CD14-positive monocyte (primary cell): ENCODE data around the gene FMNL3. TPM values are rescaled to one million over a fixed set of nuclear protein-coding genes. Genes with fewer than 3 reads are reported as not detected.

Experiments used
- DNase-seq, 3 donors: peaks; one replicate each; pipeline ENCODE4 v3.0.0-alpha.2; 2011 to 2022
- H2AFZ ChIP-seq: 2 replicates; pipeline ENCODE4 v1.6.0; 2012; ENCODE audit warnings: mild to moderate bottlenecking, low read depth, low read length, inconsistent platforms; ENCODE audit not compliant: insufficient read depth, poor library complexity, severe bottlenecking
- H3K27ac ChIP-seq, 2 donors: 1 replicate in 1 of 2; 2 replicates in 1 of 2; pipeline ENCODE4 v1.5.1; 2012 to 2013; ENCODE audit warnings: low read length in 2 of 2, control low read depth in 1 of 2, inconsistent platforms in 1 of 2, low read depth in 1 of 2, mild to moderate bottlenecking in 1 of 2
- H3K27me3 ChIP-seq, 2 donors: one replicate each; pipeline versions ENCODE4 v1.6.0 to v1.6.1; 2011 to 2013; ENCODE audit warnings: low read length in 2 of 2; ENCODE audit not compliant: control insufficient read depth in 2 of 2, insufficient read depth in 2 of 2
- H3K36me3 ChIP-seq, 2 donors: replicated peaks in 1 of 2; 1 replicate in 1 of 2; 2 replicates in 1 of 2; pipeline versions ENCODE4 v1.5.1 to v1.6.1; 2012 to 2013; ENCODE audit warnings: low read length in 2 of 2, control low read depth in 1 of 2, inconsistent platforms in 1 of 2, mild to moderate bottlenecking in 1 of 2; ENCODE audit not compliant: insufficient read depth in 2 of 2, control insufficient read depth in 1 of 2
- H3K4me1 ChIP-seq, 2 donors: 1 replicate in 1 of 2; 2 replicates in 1 of 2; pipeline versions ENCODE4 v1.5.1 to v1.6.1; 2012 to 2013; ENCODE audit warnings: low read length in 2 of 2, control low read depth in 1 of 2, inconsistent platforms in 1 of 2, mild to moderate bottlenecking in 1 of 2, moderate library complexity in 1 of 2; ENCODE audit not compliant: insufficient read depth in 2 of 2, control insufficient read depth in 1 of 2
- H3K4me2 ChIP-seq: replicated peaks from 2 replicates; pipeline ENCODE3; 2012; ENCODE audit warnings: low read length, moderate library complexity, mild to moderate bottlenecking; ENCODE audit not compliant: poor library complexity, severe bottlenecking; ENCODE audit errors: extremely low read depth
- H3K4me3 ChIP-seq, 3 experiments: fragments of 200-600 bp in 1 of 3; sonication (generic) in 1 of 3; replicated peaks in 1 of 3; 1 replicate in 2 of 3; 2 replicates in 1 of 3; pipeline ENCODE4 v1.5.1; 2011 to 2013; ENCODE audit warnings: low read length in 3 of 3, mild to moderate bottlenecking in 3 of 3, control low read depth in 2 of 3, low read depth in 2 of 3, inconsistent platforms in 1 of 3, moderate library complexity in 1 of 3
- H3K79me2 ChIP-seq: 2 replicates; pipeline ENCODE4 v1.6.0; 2012; ENCODE audit warnings: mild to moderate bottlenecking, control low read depth, inconsistent platforms, low read length, moderate library complexity; ENCODE audit not compliant: insufficient read depth
- H3K9ac ChIP-seq: 2 replicates; pipeline ENCODE4 v1.6.0; 2017; ENCODE audit warnings: low read length, mild to moderate bottlenecking; ENCODE audit not compliant: insufficient read depth, poor library complexity, severe bottlenecking
- H3K9me3 ChIP-seq, 2 donors: replicated peaks in 1 of 2; 1 replicate in 1 of 2; 2 replicates in 1 of 2; pipeline versions ENCODE4 v1.5.1 to v1.6.1; 2012 to 2013; ENCODE audit warnings: low read length in 2 of 2, control low read depth in 1 of 2; ENCODE audit not compliant: control insufficient read depth in 1 of 2, insufficient read depth in 1 of 2
- H4K20me1 ChIP-seq: 2 replicates; pipeline ENCODE4 v1.6.0; 2012; ENCODE audit warnings: mild to moderate bottlenecking, low read length, control low read depth, moderate library complexity; ENCODE audit not compliant: insufficient read depth
- H3K27ac Mint-ChIP-seq, 7 donors: one replicate each; pipeline ENCODE4 v1.8.0; 2020; ENCODE audit warnings: mild to moderate bottlenecking in 7 of 7, mixed read lengths in 7 of 7, moderate library complexity in 6 of 7, inconsistent platforms in 2 of 7
- H3K27me3 Mint-ChIP-seq, 3 donors: one replicate each; pipeline ENCODE4 v1.8.0; 2021 to 2022; ENCODE audit warnings: low read depth in 3 of 3, mild to moderate bottlenecking in 3 of 3, mixed read lengths in 3 of 3, moderate library complexity in 3 of 3, inconsistent platforms in 1 of 3
- H3K36me3 Mint-ChIP-seq, 2 donors: one replicate each; pipeline ENCODE4 v1.8.0; 2020; ENCODE audit warnings: mixed read lengths in 2 of 2, inconsistent platforms in 1 of 2, mild to moderate bottlenecking in 1 of 2
- H3K4me1 Mint-ChIP-seq: one replicate; pipeline ENCODE4 v1.8.0; 2020; ENCODE audit warnings: mild to moderate bottlenecking, mixed read lengths
- H3K4me3 Mint-ChIP-seq, 2 donors: one replicate each; pipeline ENCODE4 v1.8.0; 2020; ENCODE audit warnings: mild to moderate bottlenecking in 2 of 2, mixed read lengths in 2 of 2, moderate library complexity in 1 of 2
- H3K9me3 Mint-ChIP-seq, 7 donors: one replicate each; pipeline ENCODE4 v1.8.0; 2020 to 2022; ENCODE audit warnings: mixed read lengths in 7 of 7, mild to moderate bottlenecking in 6 of 7, moderate library complexity in 6 of 7, inconsistent platforms in 2 of 7
- WGBS: methylation state at CpG from one replicate; pipeline ENCODE4 v1.1.5; 2013; ENCODE audit warnings: missing lambda C conversion rate; ENCODE audit not compliant: insufficient coverage; 5-methylcytosine and 5-hydroxymethylcytosine counted together
- intact Hi-C, 2 donors: fragments of 100-400 bp; cut with micrococcal nuclease; formaldehyde crosslinking; loops; one replicate each; pipeline versions ENCODE4 v1.15.0 to v1.15.1; 2023
- polyA plus RNA-seq, 3 donors: library from polyadenylated mRNA; depleted of rRNA in 1 of 3; unstranded in 2 of 3; stranded (reverse) in 1 of 3; fragments of 300-500 nt in 2 of 3; fragments of >200 nt in 1 of 3; fragmentation: Illumina TruSeq in 2 of 3; gene quantifications; 1 replicate in 2 of 3; 2 replicates in 1 of 3; pipeline ENCODE4 v1.2.3, GENCODE V29; 2012 to 2021
- TF ChIP-seq, protein P1 (sequence below): fragments of 200-600 bp; IDR thresholded peaks from one replicate; pipeline ENCODE4 v1.8.0; 2022; ENCODE audit warnings: antibody characterized with exemption, mild to moderate bottlenecking

FMNL3 gene
- polyA plus RNA-seq, 3 donors = 1.5 to 5.4 (median 1.7) TPM

DNA sequence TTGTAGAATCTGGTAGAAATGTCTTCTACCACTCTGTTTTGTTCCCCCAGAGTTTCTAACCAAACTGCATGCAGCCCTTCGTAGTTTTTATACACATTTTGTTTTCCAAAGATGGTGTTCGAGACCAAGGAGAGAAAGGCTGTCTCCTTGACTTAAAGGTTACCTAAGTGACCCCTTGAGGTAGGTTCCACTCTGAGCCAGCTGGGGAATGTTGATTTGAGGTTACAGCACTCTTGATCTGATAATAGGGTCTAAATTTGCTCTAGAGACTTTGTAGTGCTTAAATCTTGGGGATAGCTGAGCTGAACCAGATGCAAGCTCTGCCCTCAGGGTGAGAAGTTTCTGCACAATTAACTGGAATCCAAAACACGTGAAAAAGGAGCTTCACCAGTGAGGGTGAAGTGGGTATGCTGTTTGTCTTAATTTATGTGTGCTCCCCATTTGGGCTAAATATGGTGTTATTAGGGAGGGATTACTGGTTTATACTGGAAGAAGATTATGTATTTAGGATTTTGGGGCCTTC is 37.2 kb upstream of the FMNL3 start:
- peaks cover 78% of the 10 kb centered on the region for H4K20me1 ChIP-seq
- no peak for DNase-seq
- 83% methylated on average over 2 of the region's 3 CpGs for WGBS
- Mint-ChIP-seq H3K36me3 (peaks cover 15 to 24% of the 10 kb centered on the region in 2 donors), H3K4me3 (no peak overlapping the region), H3K27ac (peak overlapping the region in 5 of 7 donors; percentile 2 to 73 (median 11)), H3K4me1 (peaks cover 36% of the 10 kb centered on the region), H3K27me3 (no peaks in the 10 kb centered on the region), H3K9me3 (peaks cover 0 to 2% (median 0%) of the 10 kb centered on the region in 7 donors)
- intact Hi-C loops = loop anchor here in 1 of 2 donors (5.0 kb wide), 1 partner anchor 37 kb away; the partner anchor contains the start of gene FMNL3
- peak overlapping the region in 1 of 2 donors; percentile 62 for H3K27ac ChIP-seq
- TF ChIP-seq, protein P1, sequence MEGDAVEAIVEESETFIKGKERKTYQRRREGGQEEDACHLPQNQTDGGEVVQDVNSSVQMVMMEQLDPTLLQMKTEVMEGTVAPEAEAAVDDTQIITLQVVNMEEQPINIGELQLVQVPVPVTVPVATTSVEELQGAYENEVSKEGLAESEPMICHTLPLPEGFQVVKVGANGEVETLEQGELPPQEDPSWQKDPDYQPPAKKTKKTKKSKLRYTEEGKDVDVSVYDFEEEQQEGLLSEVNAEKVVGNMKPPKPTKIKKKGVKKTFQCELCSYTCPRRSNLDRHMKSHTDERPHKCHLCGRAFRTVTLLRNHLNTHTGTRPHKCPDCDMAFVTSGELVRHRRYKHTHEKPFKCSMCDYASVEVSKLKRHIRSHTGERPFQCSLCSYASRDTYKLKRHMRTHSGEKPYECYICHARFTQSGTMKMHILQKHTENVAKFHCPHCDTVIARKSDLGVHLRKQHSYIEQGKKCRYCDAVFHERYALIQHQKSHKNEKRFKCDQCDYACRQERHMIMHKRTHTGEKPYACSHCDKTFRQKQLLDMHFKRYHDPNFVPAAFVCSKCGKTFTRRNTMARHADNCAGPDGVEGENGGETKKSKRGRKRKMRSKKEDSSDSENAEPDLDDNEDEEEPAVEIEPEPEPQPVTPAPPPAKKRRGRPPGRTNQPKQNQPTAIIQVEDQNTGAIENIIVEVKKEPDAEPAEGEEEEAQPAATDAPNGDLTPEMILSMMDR = no peak
- H3K4me2 ChIP-seq = no peak overlapping the region
- H3K4me3 ChIP-seq = no peak overlapping the region
- peaks cover 24 to 42% of the 10 kb centered on the region in 2 donors for H3K4me1 ChIP-seq
- no peak overlapping the region for H2AFZ ChIP-seq
- H3K36me3 ChIP-seq = peaks cover 15 to 25% of the 10 kb centered on the region in 2 donors
- H3K27me3 ChIP-seq = no peaks in the 10 kb centered on the region
- H3K9ac ChIP-seq = no peak overlapping the region
- peaks cover 78% of the 10 kb centered on the region for H3K79me2 ChIP-seq
- no peaks in the 10 kb centered on the region for H3K9me3 ChIP-seq

DNA sequence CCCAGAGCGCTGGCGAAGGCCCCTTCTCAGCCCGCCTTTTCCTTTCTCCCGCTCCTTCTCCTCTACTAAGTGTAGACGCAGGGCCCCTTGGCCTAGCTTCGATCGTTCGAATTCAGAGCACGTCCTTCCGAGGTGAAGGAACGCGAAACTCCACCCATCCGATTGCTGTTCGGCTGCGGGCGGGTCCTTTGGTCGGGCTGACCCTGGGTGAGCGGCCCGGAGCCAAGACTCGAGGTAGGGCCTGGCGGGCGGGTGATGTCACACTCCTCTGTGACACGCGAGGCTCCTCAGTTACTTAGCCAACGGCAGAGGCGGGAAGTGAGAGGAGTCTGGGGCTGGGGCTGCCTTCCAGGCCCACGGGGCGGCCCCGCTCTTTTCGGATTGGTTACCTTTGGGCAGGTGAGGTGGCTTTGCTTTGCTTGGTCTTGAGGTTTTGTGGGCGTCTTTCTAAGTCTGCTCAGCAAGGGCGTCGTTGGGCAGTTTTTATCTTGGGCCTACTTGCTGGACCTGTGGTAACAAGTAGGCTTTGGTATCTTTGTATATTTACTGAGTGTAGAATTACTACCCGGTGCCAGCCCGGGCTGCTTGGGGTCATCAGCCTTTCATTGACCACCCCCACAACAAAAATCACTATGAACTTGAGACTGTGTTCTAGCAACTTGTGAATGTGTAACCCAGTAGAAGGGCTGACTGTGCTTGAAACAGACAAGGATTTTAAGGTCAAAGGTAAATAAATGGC is 34.8 kb upstream of the FMNL3 start:
- peak overlapping the region; percentile 94 to 98 for H3K27ac ChIP-seq
- H3K27me3 Mint-ChIP-seq = peaks cover 0 to 2% (median 2%) of the 10 kb centered on the region in 3 donors
- DNase-seq = peak; percentile 94 to 96 (median 95)
- peaks cover 54% of the 10 kb centered on the region for H4K20me1 ChIP-seq
- peak overlapping the region; percentile 74 for H3K4me2 ChIP-seq
- peak overlapping the region; percentile 62 to 88 (median 65) for H3K4me3 ChIP-seq
- intact Hi-C loops = loop anchor here in 1 of 2 donors (5.0 kb wide), 1 partner anchor 35 kb away; the partner anchor contains the start of gene FMNL3
- no peaks in the 10 kb centered on the region for H3K27me3 ChIP-seq
- H3K36me3 ChIP-seq = peaks cover 11 to 13% of the 10 kb centered on the region in 2 donors
- peak overlapping the region; percentile 95 to 99 for H3K4me3 Mint-ChIP-seq
- WGBS = 0% methylated on average over 33 of the region's 35 CpGs
- peaks cover 36% of the 10 kb centered on the region for H3K4me1 Mint-ChIP-seq
- peaks cover 0 to 2% (median 0%) of the 10 kb centered on the region in 7 donors for H3K9me3 Mint-ChIP-seq
- peak overlapping the region; percentile 97 for H3K9ac ChIP-seq
- TF ChIP-seq, protein P1 = no peak
- H3K27ac Mint-ChIP-seq = peak overlapping the region; percentile 99 to 100 (median 100)
- H3K79me2 ChIP-seq = peaks cover 55% of the 10 kb centered on the region
- H3K9me3 ChIP-seq = no peaks in the 10 kb centered on the region
- H2AFZ ChIP-seq = peak overlapping the region; percentile 3
- peaks cover 12 to 18% of the 10 kb centered on the region in 2 donors for H3K36me3 Mint-ChIP-seq
- peaks cover 24 to 38% of the 10 kb centered on the region in 2 donors for H3K4me1 ChIP-seq
